Heart left ventricle (tissue), 16 donors: ENCODE results near the gene TGM2. TPM values are rescaled to one million over a fixed set of nuclear protein-coding genes. Genes with fewer than 3 reads are reported as not detected.

ENCODE experiments used
- ATAC-seq, 4 donors: fragments of 200-7000 bp; cut with Tn5 transposase; one replicate each; pipeline ENCODE4 v1.9.1; 2020 to 2022; ENCODE audit warnings: moderate library complexity in 4 of 4, mild to moderate bottlenecking in 3 of 4, moderate number of reproducible peaks in 1 of 4
- DNase-seq, 5 donors: peaks; one replicate each; pipeline ENCODE4 v3.0.0-alpha.2; 2020
- H3K27ac ChIP-seq, 12 donors: fragments of 200-600 bp; sonication (generic) in 4 of 12; one replicate each; pipeline versions ENCODE4 v1.5.0 to v1.8.0; 2016 to 2022; ENCODE audit warnings: mild to moderate bottlenecking in 2 of 12
- H3K27me3 ChIP-seq, 9 donors: fragments of 200-600 bp; sonication (generic) in 2 of 9; one replicate each; pipeline versions ENCODE4 v1.5.1 to v1.8.0; 2016 to 2022; ENCODE audit warnings: mild to moderate bottlenecking in 3 of 9
- H3K36me3 ChIP-seq, 9 donors: fragments of 200-600 bp; sonication (generic) in 2 of 9; one replicate each; pipeline versions ENCODE4 v1.5.0 to v1.8.0; 2018 to 2022; ENCODE audit warnings: mild to moderate bottlenecking in 2 of 9
- H3K4me1 ChIP-seq, 12 donors: fragments of 200-600 bp; sonication (generic) in 4 of 12; one replicate each; pipeline versions ENCODE4 v1.5.0 to v1.8.0; 2016 to 2022; ENCODE audit warnings: mild to moderate bottlenecking in 3 of 12
- H3K4me3 ChIP-seq, 12 donors: fragments of 200-600 bp; sonication (generic) in 4 of 12; one replicate each; pipeline versions ENCODE4 v1.5.0 to v1.8.0; 2017 to 2022; ENCODE audit warnings: mild to moderate bottlenecking in 9 of 12, moderate library complexity in 4 of 12
- H3K9me3 ChIP-seq, 12 donors: fragments of 200-600 bp; sonication (generic) in 4 of 12; one replicate each; pipeline versions ENCODE4 v1.5.0 to v1.8.0; 2016 to 2022; ENCODE audit warnings: mild to moderate bottlenecking in 1 of 12
- POLR2A ChIP-seq, 2 donors: fragments of 450-650 bp; IDR thresholded peaks; one replicate each; pipeline ENCODE4 v1.6.1; 2017; ENCODE audit warnings: antibody characterized with exemption in 2 of 2, mild to moderate bottlenecking in 2 of 2, moderate library complexity in 2 of 2
- WGBS, 4 donors: extraction: QIAGEN DNeasy Blood & Tissue Kit in 2 of 4; methylation state at CpG; one replicate each; pipeline versions ENCODE4 v1.1.5 to v1.1.7; 2013 to 2018; 5-methylcytosine and 5-hydroxymethylcytosine counted together
- intact Hi-C, 10 donors: fragments of 100-400 bp; cut with DNase I; formaldehyde crosslinking; loops; one replicate each; pipeline versions ENCODE4 v1.11.1 to v1.14.2; 2022
- polyA plus RNA-seq, 2 donors: library from polyadenylated mRNA; stranded (reverse); fragments of 200-250 nt; gene quantifications; one replicate each; pipeline ENCODE4 v1.2.3, GENCODE V29; 2013
- total RNA-seq, 9 donors: library from RNA; depleted of rRNA in 2 of 9; stranded (reverse); fragments of >200 nt in 2 of 9; fragmentation: NEBNext Ultra II Directional in 3 of 9; extraction: Animal tissue kit (Norgen Biotek cat#: 25700) in 3 of 9; gene quantifications; one replicate each; pipeline versions ENCODE4 v1.1.0 to v1.2.4, GENCODE V29; 2016 to 2023
- TF ChIP-seq, protein P1 (sequence below), 12 donors: fragments of 200-600 bp; sonication (generic) in 4 of 12; IDR thresholded peaks; one replicate each; pipeline versions ENCODE4 v1.5.0 to v1.8.0; 2018 to 2022; ENCODE audit warnings: antibody characterized with exemption in 12 of 12, mild to moderate bottlenecking in 5 of 12
- donor health status: ischemic (EF 13 %, LVEDD 7.1; RV severe dilation, severe dysfunction).
- donor health status: healthy with polysubstance abuse.
- donor health status: DM: no; HTN: yes; CAD: no.
- donor health status: DM: no; HTN: no; CAD: no.
- donor health status: ischemic (EF 25% LVEDD 6.9; RV normal size, moderate dysfunction).
- donor health status: ischemic (EF 25% LVEDD 5.7; RV mildly dilated, moderate dysfunction).
- donor health status: healthy.
- donor health status: DM: yes; HTN: yes; CAD: no.
- donor health status: ischemic (EF 35%, LVEDD 5.7; RV mildly dilated, moderate dysfunction).
- donor health status: nonischemic (EF 11% LVEDD 7.7; RV severe dilation, severe dysfunction).
- donor health status: DM: yes; HTN: yes; CAD: no.
- donor health status: PGD.
- donor health status: ischemic (EF 29% LVEDD 5.4; RV normal size, mild dysfunction).
- donor health status: nonischemic (EF 23%, LVEDD 6.1; RV moderate dilation, normal function).

Gene TGM2
- total and polyA plus RNA-seq, 11 donors, result 211 to 1,146 (median 567) TPM

DNA sequence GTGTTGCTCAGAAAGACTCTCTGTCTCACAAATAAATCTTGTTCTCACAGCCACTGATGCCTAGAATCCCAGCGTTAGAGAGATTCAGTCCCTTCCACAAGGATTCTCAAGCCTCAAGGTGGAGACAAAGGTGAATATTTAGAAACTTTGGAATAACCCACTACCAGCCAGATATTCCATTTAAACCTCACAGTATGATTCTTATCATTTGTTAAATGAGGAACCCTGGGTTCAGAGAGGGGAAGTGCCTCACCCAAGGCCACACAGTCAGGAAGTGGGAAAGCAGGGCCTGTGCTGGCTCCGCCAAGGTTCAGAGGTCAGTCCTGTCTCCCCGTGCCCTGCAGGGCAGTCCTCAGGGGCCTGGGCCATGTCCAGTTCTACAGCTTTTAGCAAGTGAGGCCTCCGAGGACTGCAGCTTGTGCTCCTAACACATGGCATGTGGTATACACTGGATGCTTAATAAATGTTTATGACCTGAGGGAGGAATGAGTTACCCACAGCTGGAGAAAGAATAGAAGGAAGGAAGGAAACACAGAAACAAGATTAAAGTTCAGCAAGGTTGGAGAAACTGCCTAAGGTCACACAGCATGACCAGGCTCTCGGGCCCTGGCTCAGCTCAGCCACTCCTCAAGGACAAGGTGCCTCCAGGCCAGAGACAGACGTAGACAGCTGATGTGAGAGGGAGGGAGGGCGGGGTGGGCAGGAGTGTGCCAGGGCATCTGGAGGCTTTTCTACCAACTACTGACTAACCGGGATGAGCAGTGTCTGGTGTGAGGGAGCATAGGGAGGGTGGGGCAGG lies 3.9 kb upstream of the TGM2 start:
- peak in 2 of 5 donors; percentile 41 to 66 for DNase-seq
- 64 to 71% (median 70%) methylated on average over 7 to 8 of the region's 8 CpGs for WGBS, 4 donors
- H3K4me1 ChIP-seq, result peaks cover 0 to 77% (median 27%) of the 10 kb centered on the region in 12 donors

DNA sequence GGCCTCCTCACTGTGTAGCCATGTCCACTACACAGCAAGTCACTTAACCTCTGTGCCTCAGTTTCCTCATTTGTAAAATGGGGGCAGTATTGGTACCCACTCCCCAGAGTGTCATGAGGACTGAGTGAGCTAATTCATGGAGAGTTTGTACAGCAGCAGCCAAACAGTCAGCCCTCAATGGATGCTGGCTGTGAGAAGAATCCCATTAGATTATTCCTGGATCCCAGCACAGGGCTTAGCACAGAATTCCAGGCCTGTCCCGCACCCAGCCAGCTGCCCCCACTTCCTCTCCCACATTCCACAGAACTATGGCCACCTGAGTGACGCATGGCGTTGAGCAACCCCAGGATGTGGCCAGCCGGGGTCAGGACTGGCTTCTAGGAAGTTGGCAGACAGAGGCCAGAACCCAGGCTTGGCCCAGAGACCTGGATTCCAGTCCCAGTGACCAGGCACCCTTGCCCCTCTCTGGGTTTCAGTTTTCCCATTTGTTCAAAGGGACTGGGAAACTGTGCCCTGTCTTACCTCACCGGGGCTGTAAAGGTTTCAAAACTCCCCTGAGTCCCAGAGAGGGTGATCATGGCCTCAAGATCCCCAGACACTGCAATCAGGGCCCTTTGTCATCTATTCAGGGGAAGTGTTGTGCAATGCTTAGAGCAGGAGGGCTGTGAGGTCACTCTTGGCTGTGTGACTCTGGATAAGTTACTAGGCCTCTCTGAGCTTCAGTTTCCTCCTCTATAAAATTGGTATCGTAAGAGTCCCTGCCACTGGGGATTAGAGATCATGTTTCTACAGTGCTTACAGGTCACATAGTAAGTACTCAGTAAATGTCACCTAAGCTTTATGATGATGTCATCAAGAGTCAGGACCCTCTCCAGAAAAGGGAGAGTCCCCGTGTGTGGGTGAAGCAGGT lies 3.0 kb upstream of the TGM2 start:
- H3K9me3 ChIP-seq, result no peaks in the 10 kb centered on the region
- H3K27ac ChIP-seq, result peak overlapping the region; percentile 3 to 89 (median 57)
- intact Hi-C loops, result loop anchor here in 8 of 10 donors (2.0 to 10.0 kb wide), 9 partner anchors 49 to 111 kb away; no protein-coding TSS in a partner anchor
- H3K36me3 ChIP-seq, result no peaks in the 10 kb centered on the region
- peak; percentile 54 to 89 (median 74) for DNase-seq
- no peak overlapping the region for H3K4me3 ChIP-seq
- TF ChIP-seq, protein P1, sequence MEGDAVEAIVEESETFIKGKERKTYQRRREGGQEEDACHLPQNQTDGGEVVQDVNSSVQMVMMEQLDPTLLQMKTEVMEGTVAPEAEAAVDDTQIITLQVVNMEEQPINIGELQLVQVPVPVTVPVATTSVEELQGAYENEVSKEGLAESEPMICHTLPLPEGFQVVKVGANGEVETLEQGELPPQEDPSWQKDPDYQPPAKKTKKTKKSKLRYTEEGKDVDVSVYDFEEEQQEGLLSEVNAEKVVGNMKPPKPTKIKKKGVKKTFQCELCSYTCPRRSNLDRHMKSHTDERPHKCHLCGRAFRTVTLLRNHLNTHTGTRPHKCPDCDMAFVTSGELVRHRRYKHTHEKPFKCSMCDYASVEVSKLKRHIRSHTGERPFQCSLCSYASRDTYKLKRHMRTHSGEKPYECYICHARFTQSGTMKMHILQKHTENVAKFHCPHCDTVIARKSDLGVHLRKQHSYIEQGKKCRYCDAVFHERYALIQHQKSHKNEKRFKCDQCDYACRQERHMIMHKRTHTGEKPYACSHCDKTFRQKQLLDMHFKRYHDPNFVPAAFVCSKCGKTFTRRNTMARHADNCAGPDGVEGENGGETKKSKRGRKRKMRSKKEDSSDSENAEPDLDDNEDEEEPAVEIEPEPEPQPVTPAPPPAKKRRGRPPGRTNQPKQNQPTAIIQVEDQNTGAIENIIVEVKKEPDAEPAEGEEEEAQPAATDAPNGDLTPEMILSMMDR (IDR thresholded peaks at IDR 0.05), result no peak
- no peak for TF ChIP-seq POLR2A (IDR thresholded peaks at IDR 0.05)
- 39 to 56% (median 46%) methylated on average over 6 to 7 of the region's 7 CpGs for WGBS, 4 donors
- peaks cover 0 to 80% (median 28%) of the 10 kb centered on the region in 12 donors for H3K4me1 ChIP-seq
- ATAC-seq, result peak in 3 of 4 donors; percentile 38 to 54 (median 38)
- no peaks in the 10 kb centered on the region for H3K27me3 ChIP-seq

More for the DNA sequence above, 3.9 kb upstream of the TGM2 start:
- H3K27ac ChIP-seq, result peak overlapping the region; percentile 3 to 89 (median 57)
- no peak for TF ChIP-seq POLR2A (IDR thresholded peaks at IDR 0.05)
- TF ChIP-seq, protein P1 (IDR thresholded peaks at IDR 0.05), result peak in 1 of 12 donors; percentile 11
- H3K36me3 ChIP-seq, result no peaks in the 10 kb centered on the region
- H3K4me3 ChIP-seq, result no peak overlapping the region
- H3K9me3 ChIP-seq, result no peaks in the 10 kb centered on the region
- ATAC-seq, result no peak
- H3K27me3 ChIP-seq, result no peaks in the 10 kb centered on the region
- intact Hi-C loops, result loop anchor here in 8 of 10 donors (2.0 to 10.0 kb wide), 7 partner anchors 48 to 112 kb away; no protein-coding TSS in a partner anchor

DNA sequence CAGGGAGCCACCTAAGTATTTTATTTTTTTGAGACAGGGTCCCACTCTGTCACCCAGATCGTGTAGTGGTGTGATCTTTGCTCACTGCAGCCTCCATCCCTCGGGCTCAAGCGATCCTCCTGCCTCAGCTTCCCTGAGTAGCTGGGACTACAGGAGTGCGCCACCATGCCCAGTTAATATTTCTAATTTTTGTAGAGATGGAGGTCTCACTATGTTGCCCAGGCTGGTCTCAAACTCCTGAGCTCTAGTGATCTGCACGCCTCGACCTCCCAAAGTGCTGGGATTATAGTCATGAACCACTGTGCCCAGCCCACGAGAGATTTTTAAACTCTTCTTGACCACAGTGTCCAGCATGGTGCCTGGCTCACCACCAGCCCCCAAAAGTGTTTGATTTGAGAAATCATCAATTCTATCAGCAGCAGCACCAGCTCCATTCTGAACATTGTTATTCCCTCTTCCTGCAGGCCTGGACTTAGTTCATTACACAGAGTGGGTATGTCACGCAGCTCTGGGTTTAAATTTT lies 2.3 kb upstream of the TGM2 start:
- H3K36me3 ChIP-seq, result no peaks in the 10 kb centered on the region
- peak overlapping the region in 11 of 12 donors; percentile 3 to 89 (median 58) for H3K27ac ChIP-seq
- no peaks in the 10 kb centered on the region for H3K9me3 ChIP-seq
- intact Hi-C loops, result loop anchor here in 7 of 10 donors (2.0 to 10.0 kb wide), 8 partner anchors 50 to 111 kb away; no protein-coding TSS in a partner anchor
- ATAC-seq, result no peak
- no peaks in the 10 kb centered on the region for H3K27me3 ChIP-seq
- DNase-seq, result no peak
- H3K4me1 ChIP-seq, result peaks cover 0 to 81% (median 35%) of the 10 kb centered on the region in 12 donors
- 91 to 97% (median 95%) methylated on average over 8 of the region's 8 CpGs for WGBS, 4 donors
- TF ChIP-seq, protein P1 (IDR thresholded peaks at IDR 0.05), result no peak
- no peak for TF ChIP-seq POLR2A (IDR thresholded peaks at IDR 0.05)
- no peak overlapping the region for H3K4me3 ChIP-seq
